Globus pallidus (tissue), 1 donor: ENCODE results near the gene TYRO3.
"Not testable (repeated sequence)": the region's sequence is repeated elsewhere in the genome, so short reads cannot be mapped to it uniquely, and the experiment has no call there.

Experiments
- DNase-seq: peaks from one replicate; pipeline ENCODE4 v3.0.0-alpha.2; 2015; ENCODE audit warnings: low spot score

TYRO3 gene

GRCh38 chr15:41554343-41554742 is 4.7 kb upstream of the TYRO3 start:
- DNase-seq = no peak

DNA sequence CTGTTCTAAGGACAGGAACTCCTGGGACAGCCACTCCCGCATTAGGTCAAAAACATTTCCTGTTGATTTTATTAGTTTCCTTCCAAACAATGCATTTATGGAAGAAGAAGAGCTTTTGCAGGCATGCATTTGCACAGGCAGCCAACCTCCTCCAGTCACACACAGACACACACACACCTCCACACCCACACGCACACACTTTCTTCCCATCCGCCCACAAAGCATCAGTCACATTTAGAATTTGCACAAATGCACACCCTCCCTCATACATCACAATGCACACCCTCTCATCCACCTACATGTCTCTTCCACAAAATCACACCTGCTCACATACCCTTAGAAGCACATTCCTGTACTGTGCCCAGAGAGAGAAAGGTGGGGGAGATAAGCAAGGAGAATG is 4.1 kb upstream of the TYRO3 start:
- DNase-seq = no peak

- DNase-seq = no peak
These were observed 2.3 kb upstream of the TYRO3 start for GRCh38 chr15:41556677-41557076.

DNA sequence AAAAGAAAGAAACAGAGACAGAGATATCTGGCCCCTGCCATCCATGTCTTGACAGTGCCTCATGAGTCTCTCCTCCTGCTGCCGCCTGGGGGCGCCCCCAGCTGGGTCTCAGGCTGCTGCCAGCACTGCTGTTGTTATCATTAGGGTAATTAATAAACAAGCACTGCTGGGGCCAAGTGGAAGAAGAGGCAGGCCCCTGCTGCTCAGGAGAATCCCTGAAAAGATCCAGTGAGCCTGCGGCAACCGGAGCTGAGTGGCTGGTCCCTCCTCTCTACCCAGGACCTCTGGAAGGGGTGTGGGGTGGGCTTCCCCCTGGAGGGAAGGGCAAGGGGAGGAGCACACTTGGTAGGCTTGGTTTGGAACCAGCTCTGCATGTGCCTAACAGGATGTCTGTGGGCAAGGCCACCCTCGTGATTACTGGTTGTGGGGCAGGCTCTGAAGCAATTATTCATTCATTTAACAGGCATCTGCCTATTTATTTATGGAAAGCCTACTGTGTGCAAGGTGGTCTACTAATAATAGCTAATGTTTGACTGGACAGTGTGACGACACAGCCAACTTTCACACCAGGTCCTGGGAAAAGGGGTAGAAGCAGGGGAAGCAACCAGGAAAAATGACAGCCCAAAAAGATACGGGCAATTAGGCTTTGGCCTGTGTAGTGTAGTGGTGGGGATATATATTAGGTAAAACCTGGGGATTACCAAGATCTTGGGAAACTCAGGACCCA is 1.2 kb upstream of the TYRO3 start:
- DNase-seq = peak; percentile 92

- DNase-seq = no peak
These were observed 299 bp downstream of the TYRO3 start for GRCh38 chr15:41559239-41559782.

DNA sequence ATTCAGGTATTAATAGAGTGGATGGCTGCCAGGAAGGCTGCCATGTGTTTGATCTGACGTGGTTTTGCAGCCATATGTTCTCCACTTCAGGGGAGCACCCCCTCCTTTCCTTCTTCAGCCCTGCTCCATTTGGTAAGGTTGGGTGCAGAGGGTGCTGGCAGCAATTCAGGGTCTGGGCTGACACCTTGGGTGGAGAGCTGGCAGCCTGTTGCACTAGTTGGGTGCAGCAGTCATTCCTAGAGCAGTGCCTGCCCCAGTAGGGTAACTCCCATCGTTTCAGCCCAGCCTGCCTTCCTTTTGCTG is 1.5 kb downstream of the TYRO3 start:
- peak; percentile 29 for DNase-seq

GRCh38 chr15:41561104-41561776 is 2.2 kb downstream of the TYRO3 start:
- peak; percentile 49 for DNase-seq

- peak; percentile 97 for DNase-seq
These were observed 2.7 kb downstream of the TYRO3 start for GRCh38 chr15:41561777-41562145.

DNA sequence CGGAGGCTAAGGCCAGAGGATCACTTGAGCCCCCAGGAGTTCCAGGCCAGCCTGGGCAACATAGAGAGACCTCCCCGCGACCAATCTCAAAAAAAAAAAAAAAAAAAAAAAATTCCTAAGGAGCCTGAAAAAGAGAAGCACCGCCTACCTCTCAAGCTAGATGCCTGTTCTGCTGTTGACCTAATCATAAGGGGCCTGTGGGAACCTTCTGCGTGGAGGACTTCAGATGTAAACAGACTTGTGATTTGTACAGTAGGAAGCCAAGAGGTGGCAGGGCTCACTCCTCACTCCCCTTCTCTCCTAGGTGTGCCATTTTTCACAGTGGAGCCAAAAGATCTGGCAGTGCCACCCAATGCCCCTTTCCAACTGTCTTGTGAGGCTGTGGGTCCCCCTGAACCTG is 3.2 kb downstream of the TYRO3 start:
- DNase-seq = no peak

GRCh38 chr15:41562784-41563198 is 3.8 kb downstream of the TYRO3 start:
- DNase-seq = peak; percentile 51

DNA sequence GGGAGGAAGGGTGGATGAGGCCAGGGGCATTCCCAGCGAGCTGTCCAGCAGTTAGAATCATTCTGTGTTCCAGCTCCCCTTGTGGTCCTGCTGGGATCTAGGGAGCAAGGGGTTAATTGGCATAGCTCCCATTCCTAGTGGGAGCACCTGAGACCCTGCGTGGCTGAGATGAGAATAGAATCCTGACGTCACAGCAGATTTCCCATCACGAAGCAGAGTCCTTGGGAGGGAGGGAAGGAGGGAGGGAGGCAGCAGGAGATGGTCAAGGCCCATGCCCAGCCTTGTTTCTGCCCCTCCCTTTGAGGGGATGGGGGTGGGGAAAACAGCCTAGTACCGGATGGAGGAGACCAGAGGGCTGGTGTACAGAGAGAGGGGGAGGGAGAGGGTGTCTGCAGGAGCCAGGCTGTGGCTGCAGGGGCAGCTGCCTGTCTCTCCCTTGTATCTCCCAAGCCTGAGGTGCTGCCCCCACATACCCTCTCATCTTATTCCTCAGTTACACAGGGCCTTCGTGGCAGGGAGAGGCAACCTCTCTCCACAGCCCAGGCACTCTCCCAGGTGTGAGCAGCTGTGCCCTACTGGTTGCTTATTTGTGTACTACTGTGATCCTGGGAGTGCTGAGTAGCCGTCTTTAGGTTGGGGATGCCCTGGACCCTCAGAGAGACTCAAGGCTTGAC is 5.4 kb downstream of the TYRO3 start:
- DNase-seq = peak; percentile 85

GRCh38 chr15:41564960-41565502 is 6.0 kb downstream of the TYRO3 start:
- no peak for DNase-seq

GRCh38 chr15:41565702-41566101 is 6.7 kb downstream of the TYRO3 start:
- DNase-seq = no peak

- no peak for DNase-seq
These were observed 7.3 kb downstream of the TYRO3 start for GRCh38 chr15:41566121-41566885.

DNA sequence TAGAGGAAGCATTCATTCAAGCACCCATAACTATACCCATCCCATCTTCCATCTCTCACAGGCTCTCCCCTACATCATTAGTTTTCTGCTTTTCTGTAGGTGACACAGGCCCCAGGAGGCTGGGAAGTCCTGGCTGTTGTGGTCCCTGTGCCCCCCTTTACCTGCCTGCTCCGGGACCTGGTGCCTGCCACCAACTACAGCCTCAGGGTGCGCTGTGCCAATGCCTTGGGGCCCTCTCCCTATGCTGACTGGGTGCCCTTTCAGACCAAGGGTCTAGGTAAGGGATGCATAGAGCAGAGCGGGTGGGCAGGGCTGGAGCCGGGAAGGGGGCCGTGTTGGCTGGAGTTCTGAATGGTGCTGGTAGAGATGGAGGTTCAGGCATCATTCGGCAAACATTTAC is 8.2 kb downstream of the TYRO3 start:
- no peak for DNase-seq

DNA sequence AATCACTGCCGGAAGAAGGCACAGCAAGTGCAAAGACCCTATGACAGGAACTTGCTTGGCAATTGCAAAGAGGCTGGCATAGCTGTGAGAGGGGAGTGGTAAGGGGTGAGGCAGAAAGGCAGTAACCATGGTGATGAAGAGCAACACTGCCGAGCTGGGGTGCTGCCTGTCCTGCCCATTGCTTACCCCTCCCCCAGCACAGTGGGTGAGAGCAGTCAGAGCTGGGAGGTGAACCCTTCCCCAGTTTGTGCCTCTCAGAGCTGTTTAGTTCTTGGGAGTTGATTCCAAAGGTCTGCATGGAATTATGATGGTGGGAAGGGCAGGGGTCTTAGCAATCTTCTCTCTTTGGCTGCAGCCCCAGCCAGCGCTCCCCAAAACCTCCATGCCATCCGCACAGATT is 8.8 kb downstream of the TYRO3 start:
- DNase-seq = no peak

DNA sequence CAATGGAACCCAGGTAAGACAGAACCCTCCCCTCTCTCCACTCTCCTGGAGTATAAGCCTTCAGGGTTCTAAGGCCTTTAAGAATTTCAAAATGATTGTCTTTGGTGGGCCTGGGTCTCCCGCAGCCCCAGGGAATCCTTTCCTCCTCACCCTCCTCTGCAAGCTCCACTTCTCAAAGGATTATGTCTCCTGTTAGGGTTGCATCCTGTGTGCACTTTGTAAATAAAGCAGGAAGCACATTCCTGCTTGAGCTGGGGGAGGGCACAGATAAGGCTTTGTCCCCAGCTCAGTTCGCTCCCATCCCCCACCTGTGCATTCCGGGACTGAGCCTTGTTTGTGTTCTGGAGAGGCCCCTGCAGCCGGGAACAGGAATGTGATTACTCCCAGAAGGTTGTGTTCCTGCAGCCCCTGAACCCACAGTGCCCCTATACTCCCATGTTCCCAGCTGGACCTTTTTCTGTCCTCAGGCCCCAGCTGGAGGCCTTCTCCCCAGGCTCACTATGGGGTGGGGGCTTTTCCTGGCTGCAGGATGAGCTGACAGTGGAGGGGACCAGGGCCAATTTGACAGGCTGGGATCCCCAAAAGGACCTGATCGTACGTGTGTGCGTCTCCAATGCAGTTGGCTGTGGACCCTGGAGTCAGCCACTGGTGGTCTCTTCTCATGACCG is 9.5 kb downstream of the TYRO3 start:
- DNase-seq = peak; percentile 77

- DNase-seq = not testable (repeated sequence)
These were observed 10.2 kb downstream of the TYRO3 start for GRCh38 chr15:41569232-41569631.

DNA sequence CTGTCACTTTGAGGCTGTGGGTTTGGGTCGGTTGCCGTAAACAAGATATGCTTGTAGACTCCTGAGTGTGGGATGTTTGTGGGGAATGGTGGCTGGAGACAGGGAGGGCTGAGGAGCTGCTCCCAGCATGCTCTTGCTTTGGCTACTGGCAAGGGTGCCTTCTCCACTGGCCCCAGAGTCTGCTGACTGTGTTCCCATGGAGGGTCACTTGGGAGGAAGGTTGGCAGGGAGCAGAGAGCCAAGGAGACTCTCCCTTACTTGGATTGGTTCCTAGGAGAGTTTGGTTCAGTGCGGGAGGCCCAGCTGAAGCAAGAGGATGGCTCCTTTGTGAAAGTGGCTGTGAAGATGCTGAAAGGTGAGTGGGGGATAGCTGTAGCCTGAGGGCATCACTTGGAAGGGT is 11.8 kb downstream of the TYRO3 start:
- no peak for DNase-seq

DNA sequence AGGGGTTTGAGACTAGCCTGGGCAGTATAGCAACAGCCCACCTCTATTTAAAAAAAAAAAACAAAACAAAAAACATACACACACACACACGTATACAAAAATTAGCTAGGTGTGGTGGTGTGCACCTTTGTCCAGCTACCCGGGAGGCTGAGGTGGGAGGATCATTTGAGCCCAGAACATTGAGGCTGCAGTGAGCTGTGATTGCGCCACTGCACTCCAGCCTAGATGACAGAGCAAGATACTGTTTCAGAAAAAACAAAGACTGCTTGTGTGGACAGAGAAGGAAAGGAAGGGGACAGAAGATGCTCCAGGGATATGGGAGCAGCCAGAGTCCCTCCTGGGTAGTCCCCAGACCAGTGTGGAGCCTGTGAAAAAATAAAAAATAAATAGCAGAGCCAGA is 12.9 kb downstream of the TYRO3 start:
- DNase-seq = no peak

- no peak for DNase-seq
These were observed 13.9 kb downstream of the TYRO3 start for GRCh38 chr15:41572866-41573265.

- no peak for DNase-seq
These were observed 14.4 kb downstream of the TYRO3 start for GRCh38 chr15:41573396-41573795.
